Hepatocyte (in vitro differentiated cells): ENCODE results near the gene TOP3A. TPM values are rescaled to one million over a fixed set of nuclear protein-coding genes. Genes with fewer than 3 reads are reported as not detected.

Experiments
- DNase-seq: peaks from one replicate; pipeline ENCODE4 v3.0.0-alpha.2; 2016; ENCODE audit warnings: low spot score
- H2AFZ ChIP-seq: fragments of 200-600 bp; sonication (generic); 2 replicates; pipeline ENCODE4 v1.6.0; 2016; ENCODE audit warnings: antibody characterized with exemption, mild to moderate bottlenecking
- H3K27ac ChIP-seq: fragments of 200-600 bp; sonication (generic); 2 replicates; pipeline ENCODE4 v1.5.1; 2016; ENCODE audit warnings: mild to moderate bottlenecking
- H3K27me3 ChIP-seq: fragments of 200-600 bp; sonication (generic); 2 replicates; pipeline ENCODE4 v1.6.1; 2016
- H3K36me3 ChIP-seq: fragments of 200-600 bp; sonication (generic); replicated peaks from 2 replicates; pipeline ENCODE4 v1.5.1; 2016; ENCODE audit warnings: low read depth; ENCODE audit not compliant: insufficient read depth
- H3K4me1 ChIP-seq: fragments of 200-600 bp; sonication (generic); 2 replicates; pipeline ENCODE4 v1.5.1; 2016; ENCODE audit warnings: mild to moderate bottlenecking, moderate library complexity; ENCODE audit not compliant: insufficient read depth
- H3K4me2 ChIP-seq: fragments of 200-600 bp; sonication (generic); 2 replicates; pipeline ENCODE4 v1.6.0; 2016
- H3K4me3 ChIP-seq: fragments of 200-600 bp; sonication (generic); 2 replicates; pipeline ENCODE4 v1.5.1; 2016; ENCODE audit warnings: mild to moderate bottlenecking
- H3K79me2 ChIP-seq: fragments of 200-600 bp; sonication (generic); 2 replicates; pipeline ENCODE4 v1.6.0; 2017; ENCODE audit warnings: mild to moderate bottlenecking
- H3K9me2 ChIP-seq: fragments of 200-600 bp; sonication (generic); replicated peaks from 2 replicates; pipeline ENCODE4 v1.6.0; 2017; ENCODE audit warnings: mild to moderate bottlenecking; ENCODE audit not compliant: insufficient read depth
- H3K9me3 ChIP-seq: fragments of 200-600 bp; sonication (generic); 2 replicates; pipeline ENCODE4 v1.5.1; 2016; ENCODE audit warnings: low read depth, mild to moderate bottlenecking
- H4K20me1 ChIP-seq: fragments of 200-600 bp; sonication (generic); 2 replicates; pipeline ENCODE4 v1.6.0; 2016; ENCODE audit warnings: mild to moderate bottlenecking; ENCODE audit not compliant: insufficient read depth, poor library complexity, severe bottlenecking
- EZH2 ChIP-seq: fragments of 200-600 bp; sonication (generic); IDR thresholded peaks from 2 replicates; pipeline ENCODE4 v1.6.1; 2016; ENCODE audit warnings: antibody characterized with exemption, mild to moderate bottlenecking, borderline replicate concordance
- EZH2phosphoT487 ChIP-seq: fragments of 200-600 bp; sonication (generic); IDR thresholded peaks from one replicate; pipeline ENCODE4 v1.6.1; 2018; ENCODE audit warnings: antibody characterized with exemption, mild to moderate bottlenecking, low read depth, moderate library complexity; ENCODE audit not compliant: unreplicated experiment, severe bottlenecking
- WGBS: methylation state at CpG from one replicate; pipeline ENCODE4 v1.1.6; 2016; ENCODE audit warnings: low lambda C conversion rate; ENCODE audit errors: missing lambda C conversion rate; 5-methylcytosine and 5-hydroxymethylcytosine counted together
- polyA plus RNA-seq: library from polyadenylated mRNA; unstranded; fragments of >200 nt; fragmentation: Nextera tagmentation; extraction: Ambion mirVana; gene quantifications from 2 replicates; pipeline ENCODE4 v1.2.1, GENCODE V29; 2016
- total RNA-seq: library from RNA; depleted of rRNA; stranded (reverse); fragments of >200 nt; gene quantifications from 2 replicates; pipeline ENCODE4 v1.2.3, GENCODE V29; 2014
- TF ChIP-seq, protein P1 (sequence below): fragments of 200-600 bp; sonication (generic); IDR thresholded peaks from 2 replicates; pipeline ENCODE4 v1.5.1; 2016; ENCODE audit warnings: antibody characterized with exemption, mild to moderate bottlenecking; ENCODE audit not compliant: poor library complexity

Gene TOP3A
- total and polyA plus RNA-seq, 2 experiments from 2014 or later, result 15.5 to 24.3 TPM

GRCh38 chr17:18241229-18241871, 73.4 kb downstream of the TOP3A start:
- Histone ChIP-seq H3K27ac (no peak overlapping the region), H3K9me2 (no peaks in the 10 kb centered on the region), H3K27me3 (no peaks in the 10 kb centered on the region), H3K4me1 (no peaks in the 10 kb centered on the region), H3K9me3 (no peaks in the 10 kb centered on the region), H3K36me3 (no peaks in the 10 kb centered on the region), H3K4me2 (no peak overlapping the region), H4K20me1 (no peaks in the 10 kb centered on the region), H3K79me2 (no peaks in the 10 kb centered on the region), H3K4me3 (no peak overlapping the region), H2AFZ (no peak overlapping the region)
- no peak for DNase-seq
- TF ChIP-seq EZH2 (no peak), EZH2phosphoT487 (no peak)
- TF ChIP-seq, protein P1, sequence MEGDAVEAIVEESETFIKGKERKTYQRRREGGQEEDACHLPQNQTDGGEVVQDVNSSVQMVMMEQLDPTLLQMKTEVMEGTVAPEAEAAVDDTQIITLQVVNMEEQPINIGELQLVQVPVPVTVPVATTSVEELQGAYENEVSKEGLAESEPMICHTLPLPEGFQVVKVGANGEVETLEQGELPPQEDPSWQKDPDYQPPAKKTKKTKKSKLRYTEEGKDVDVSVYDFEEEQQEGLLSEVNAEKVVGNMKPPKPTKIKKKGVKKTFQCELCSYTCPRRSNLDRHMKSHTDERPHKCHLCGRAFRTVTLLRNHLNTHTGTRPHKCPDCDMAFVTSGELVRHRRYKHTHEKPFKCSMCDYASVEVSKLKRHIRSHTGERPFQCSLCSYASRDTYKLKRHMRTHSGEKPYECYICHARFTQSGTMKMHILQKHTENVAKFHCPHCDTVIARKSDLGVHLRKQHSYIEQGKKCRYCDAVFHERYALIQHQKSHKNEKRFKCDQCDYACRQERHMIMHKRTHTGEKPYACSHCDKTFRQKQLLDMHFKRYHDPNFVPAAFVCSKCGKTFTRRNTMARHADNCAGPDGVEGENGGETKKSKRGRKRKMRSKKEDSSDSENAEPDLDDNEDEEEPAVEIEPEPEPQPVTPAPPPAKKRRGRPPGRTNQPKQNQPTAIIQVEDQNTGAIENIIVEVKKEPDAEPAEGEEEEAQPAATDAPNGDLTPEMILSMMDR, result no peak
- 91% methylated on average over 28 of the region's 28 CpGs for WGBS

DNA sequence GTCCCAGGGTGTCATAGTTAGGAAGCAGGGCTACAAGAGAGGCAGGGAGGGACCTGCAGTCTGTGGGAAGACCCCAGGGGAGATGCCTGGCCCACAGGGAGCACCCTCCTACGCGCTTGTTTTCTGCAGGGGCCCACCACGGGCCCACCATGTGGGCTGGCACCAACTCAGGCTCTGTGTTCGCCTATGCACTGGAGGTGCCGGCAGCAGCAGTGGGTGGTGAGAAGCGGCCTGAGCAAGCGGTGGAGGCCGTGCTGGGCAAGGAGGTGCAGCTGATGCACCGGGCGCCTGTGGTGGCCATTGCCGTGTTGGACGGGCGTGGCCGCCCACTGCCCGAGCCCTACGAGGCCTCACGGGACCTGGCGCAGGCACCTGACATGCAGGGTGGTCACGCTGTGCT, 74.3 kb downstream of the TOP3A start:
- no peaks in the 10 kb centered on the region for H4K20me1 ChIP-seq
- H2AFZ ChIP-seq, result no peak overlapping the region
- WGBS, result 95% methylated on average over 19 of the region's 19 CpGs
- no peak for DNase-seq
- H3K79me2 ChIP-seq, result no peaks in the 10 kb centered on the region
- no peak overlapping the region for H3K27ac ChIP-seq
- H3K36me3 ChIP-seq, result no peaks in the 10 kb centered on the region
- no peak overlapping the region for H3K4me3 ChIP-seq
- no peak for TF ChIP-seq EZH2
- no peak for TF ChIP-seq EZH2phosphoT487
- TF ChIP-seq, protein P1, result no peak
- H3K9me2 ChIP-seq, result no peaks in the 10 kb centered on the region
- H3K9me3 ChIP-seq, result no peaks in the 10 kb centered on the region
- H3K4me2 ChIP-seq, result no peak overlapping the region
- H3K27me3 ChIP-seq, result no peaks in the 10 kb centered on the region
- H3K4me1 ChIP-seq, result no peaks in the 10 kb centered on the region

GRCh38 chr17:18238299-18238698, 76.5 kb downstream of the TOP3A start:
- Histone ChIP-seq H3K4me3 (no peak overlapping the region), H3K27ac (no peak overlapping the region), H2AFZ (no peak overlapping the region), H3K9me2 (no peaks in the 10 kb centered on the region), H3K4me2 (no peak overlapping the region), H3K27me3 (no peaks in the 10 kb centered on the region), H3K79me2 (no peaks in the 10 kb centered on the region), H3K4me1 (no peaks in the 10 kb centered on the region), H3K36me3 (no peaks in the 10 kb centered on the region), H3K9me3 (no peaks in the 10 kb centered on the region), H4K20me1 (no peaks in the 10 kb centered on the region)
- no peak for TF ChIP-seq EZH2
- WGBS, result 96% methylated on average over 18 of the region's 18 CpGs
- DNase-seq, result no peak

DNA sequence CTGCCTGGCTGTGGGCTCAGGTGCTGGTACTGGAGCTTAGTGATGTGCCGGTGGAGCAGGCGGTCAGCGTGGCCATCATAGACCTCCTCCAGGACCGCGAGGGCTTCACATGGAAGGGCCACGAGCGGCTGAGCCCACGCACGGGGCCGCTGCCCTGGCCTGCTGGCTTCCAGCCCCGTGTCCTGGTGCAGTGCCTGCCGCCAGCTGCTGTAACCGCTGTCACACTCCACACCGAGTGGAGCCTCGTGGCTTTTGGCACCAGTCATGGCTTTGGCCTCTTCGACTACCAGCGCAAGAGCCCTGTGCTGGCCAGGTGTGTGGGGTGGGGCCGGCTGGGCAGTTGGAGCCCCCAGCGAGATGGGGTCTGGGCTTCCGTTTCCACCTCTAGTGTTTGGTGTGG, 77.3 kb downstream of the TOP3A start:
- TF ChIP-seq, protein P1, result no peak
- TF ChIP-seq EZH2phosphoT487 (no peak), EZH2 (no peak)
- WGBS, result 98% methylated on average over 19 of the region's 20 CpGs
- H3K9me3 ChIP-seq, result no peaks in the 10 kb centered on the region

More for the DNA sequence above, 77.3 kb downstream of the TOP3A start:
- H3K4me3 ChIP-seq, result no peak overlapping the region
- H3K9me2 ChIP-seq, result no peaks in the 10 kb centered on the region
- no peaks in the 10 kb centered on the region for H3K79me2 ChIP-seq
- H3K36me3 ChIP-seq, result no peaks in the 10 kb centered on the region
- DNase-seq, result no peak
- no peaks in the 10 kb centered on the region for H4K20me1 ChIP-seq
- H3K27ac ChIP-seq, result no peak overlapping the region
- no peaks in the 10 kb centered on the region for H3K27me3 ChIP-seq
- H3K4me1 ChIP-seq, result no peaks in the 10 kb centered on the region
- H2AFZ ChIP-seq, result no peak overlapping the region
- no peak overlapping the region for H3K4me2 ChIP-seq
